ENCODE results near the gene OTOS.

- TF ChIP-seq POLR2A (IDR thresholded peaks at IDR 0.05; ENCODE audit: low read depth, low read length) (no peak), CTCF (conservative IDR thresholded peaks at IDR 0.05; ENCODE audit: low read depth, low read length) (no peak)
These were observed 33.5 kb downstream of the OTOS start for GRCh38 chr2:240106765-240107476.

Measured in IMR-90 (cell line).